Erythroblast (primary cell): ENCODE data around the gene DUSP16.

Experiments used
- GATA1 ChIP-seq: IDR thresholded peaks from 2 replicates; pipeline ENCODE4 v1.6.1; 2011; ENCODE audit warnings: low read depth, mild to moderate bottlenecking, control low read depth, low read length, moderate library complexity
- POLR2A ChIP-seq: IDR thresholded peaks from 2 replicates; pipeline ENCODE4 v1.6.1; 2011; ENCODE audit warnings: mild to moderate bottlenecking, low read length

GRCh38 chr12:12524128-12524527 lies 38.5 kb downstream of the DUSP16 start:
- no peak for TF ChIP-seq POLR2A
- TF ChIP-seq GATA1 = no peak
